ENCODE measurements around the gene RASGRP1. TPM values are rescaled to one million over a fixed set of nuclear protein-coding genes. Genes with fewer than 3 reads are reported as not detected.
A peak's percentile ranks its signal among the peaks of the same experiment; 100 is the strongest.

Gene RASGRP1
- total RNA-seq, 1 donor from 2014 or later = 4.5 TPM

- DNase-seq = no peak
Observed at GRCh38 chr15:38504680-38505467, 59.7 kb downstream of the RASGRP1 start.

GRCh38 chr15:38503496-38503895 is 61.1 kb downstream of the RASGRP1 start:
- no peak for DNase-seq

GRCh38 chr15:38499651-38500050 is 65.0 kb downstream of the RASGRP1 start:
- DNase-seq = no peak

- DNase-seq = no peak
Observed at GRCh38 chr15:38496151-38496550, 68.5 kb downstream of the RASGRP1 start.

DNA sequence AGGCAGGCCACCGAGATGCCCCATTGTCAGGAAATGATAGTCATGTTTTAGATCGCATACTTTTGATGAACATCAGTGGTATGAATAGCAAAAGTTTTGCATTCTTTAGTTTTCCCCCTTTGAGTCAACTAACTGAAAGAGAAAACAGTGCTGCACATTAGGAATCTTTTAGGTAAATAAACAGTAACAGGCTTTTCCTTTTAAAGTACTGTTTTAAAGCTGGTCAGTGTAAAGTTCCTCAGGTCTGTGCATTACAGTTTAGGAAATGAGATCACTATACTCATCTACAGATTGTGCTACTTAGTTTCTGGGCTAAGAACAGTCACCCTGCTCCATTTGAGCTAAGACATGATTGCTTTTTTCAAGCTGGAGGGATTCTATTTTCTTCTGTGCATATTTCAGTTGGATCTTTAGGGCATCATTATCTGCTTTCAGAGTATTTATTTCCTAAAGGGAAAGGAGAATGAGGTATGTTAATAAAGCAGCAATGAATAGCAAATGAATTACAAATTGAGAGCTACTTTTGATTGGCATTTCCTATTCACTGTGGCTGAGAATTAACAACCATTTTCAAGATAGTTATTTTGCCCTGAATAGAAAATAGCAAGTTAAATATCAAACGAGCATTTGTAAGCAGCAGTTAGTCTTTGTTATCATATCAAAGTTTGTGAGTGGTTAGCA is 74.2 kb downstream of the RASGRP1 start:
- DNase-seq = no peak

GRCh38 chr15:38487378-38487777 is 77.2 kb downstream of the RASGRP1 start:
- no peak for DNase-seq

GRCh38 chr15:38486936-38487335 is 77.7 kb downstream of the RASGRP1 start:
- no peak for DNase-seq

DNA sequence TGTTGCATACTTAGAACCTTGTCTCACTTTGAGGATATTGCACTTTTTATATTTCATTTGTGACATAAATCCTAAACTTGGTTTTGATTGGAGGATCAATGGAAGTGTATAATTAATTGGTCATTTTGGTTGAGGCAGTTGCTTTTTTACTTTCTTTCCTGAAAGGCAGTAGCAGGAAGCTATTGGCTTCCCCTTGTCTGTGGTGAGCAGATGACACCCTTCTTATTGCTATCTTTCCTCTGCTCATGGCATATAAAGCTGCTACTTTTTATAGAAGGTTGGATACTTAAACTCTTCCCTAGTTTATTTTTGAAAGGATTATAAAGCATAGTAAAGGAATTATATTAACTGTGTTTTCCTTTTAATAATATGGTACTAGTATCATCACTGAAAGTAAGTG is 82.0 kb downstream of the RASGRP1 start:
- no peak for DNase-seq

GRCh38 chr15:38481761-38482160 is 82.9 kb downstream of the RASGRP1 start:
- DNase-seq = no peak

GRCh38 chr15:38481113-38481512 is 83.5 kb downstream of the RASGRP1 start:
- no peak for DNase-seq

- no peak for DNase-seq
Observed at GRCh38 chr15:38479756-38480155, 84.9 kb downstream of the RASGRP1 start.

GRCh38 chr15:38479266-38479665 is 85.3 kb downstream of the RASGRP1 start:
- DNase-seq = peak; percentile 45

DNA sequence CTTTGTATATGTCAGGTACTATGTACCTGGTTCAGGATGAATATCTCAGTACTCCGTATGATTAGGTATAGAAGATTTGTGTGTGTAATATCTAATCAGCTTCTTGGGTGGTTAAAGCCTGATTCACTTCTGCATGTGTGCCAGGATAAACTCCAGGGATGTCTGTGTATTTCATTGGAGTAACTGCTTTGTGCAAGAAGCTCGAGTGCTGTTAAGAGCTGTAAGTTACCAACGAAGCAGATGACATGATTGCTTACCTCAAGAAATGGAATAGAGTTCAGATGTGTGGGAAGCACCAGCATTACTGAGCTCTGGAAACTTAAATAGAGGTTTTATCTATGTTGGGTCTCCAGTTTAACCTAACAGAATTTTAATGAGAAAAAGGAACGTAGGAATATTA is 87.0 kb downstream of the RASGRP1 start:
- DNase-seq = no peak

- no peak for DNase-seq
Observed at GRCh38 chr15:38476120-38476519, 88.5 kb downstream of the RASGRP1 start.

DNA sequence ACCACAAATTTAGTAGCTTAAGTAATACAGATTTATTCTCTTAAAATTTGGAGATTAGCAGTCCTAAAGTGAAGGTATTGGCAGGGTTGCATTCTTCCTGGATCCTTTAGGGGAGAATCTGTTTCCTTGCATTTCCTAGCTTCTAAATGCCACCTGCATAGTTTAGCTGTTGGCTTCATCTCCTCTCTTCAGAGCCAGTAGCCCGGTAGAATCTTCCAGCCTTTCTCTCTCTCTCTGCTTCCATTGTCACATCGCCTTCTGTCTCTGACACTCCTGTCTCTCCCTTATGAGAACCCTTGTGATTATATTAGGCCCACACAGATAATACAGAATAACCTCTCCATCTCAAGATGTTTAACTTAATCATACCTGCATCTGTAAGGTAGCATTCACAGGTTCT is 89.3 kb downstream of the RASGRP1 start:
- DNase-seq = no peak

DNA sequence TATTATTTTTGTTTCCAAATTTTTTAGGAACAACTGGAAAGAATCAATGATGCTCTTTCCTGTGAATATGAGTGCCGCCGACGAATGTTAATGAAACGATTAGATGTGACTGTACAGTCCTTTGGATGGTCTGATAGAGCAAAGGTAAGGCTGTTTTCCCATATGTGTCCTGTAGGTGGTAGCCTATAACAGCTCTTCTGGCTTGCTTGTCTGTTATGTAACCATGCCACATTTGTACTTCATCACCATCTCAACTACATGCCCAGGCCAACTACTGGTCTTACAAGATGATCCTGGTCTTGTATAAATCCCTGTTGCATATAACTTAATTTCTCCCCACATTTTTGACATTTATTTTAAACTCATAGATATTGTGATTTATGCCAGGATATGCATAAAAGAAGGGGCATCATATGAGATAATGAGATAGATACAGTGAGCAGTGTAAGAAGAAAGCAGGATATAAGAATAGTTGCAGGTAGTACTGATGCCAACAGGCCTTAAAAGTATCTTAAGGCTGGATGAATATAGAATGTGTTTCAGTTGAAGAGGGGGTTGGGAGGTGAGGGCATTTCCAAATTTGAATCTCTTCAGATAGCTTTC is 90.4 kb downstream of the RASGRP1 start:
- DNase-seq = peak; percentile 10

GRCh38 chr15:38471974-38472373 is 92.6 kb downstream of the RASGRP1 start:
- DNase-seq = no peak

DNA sequence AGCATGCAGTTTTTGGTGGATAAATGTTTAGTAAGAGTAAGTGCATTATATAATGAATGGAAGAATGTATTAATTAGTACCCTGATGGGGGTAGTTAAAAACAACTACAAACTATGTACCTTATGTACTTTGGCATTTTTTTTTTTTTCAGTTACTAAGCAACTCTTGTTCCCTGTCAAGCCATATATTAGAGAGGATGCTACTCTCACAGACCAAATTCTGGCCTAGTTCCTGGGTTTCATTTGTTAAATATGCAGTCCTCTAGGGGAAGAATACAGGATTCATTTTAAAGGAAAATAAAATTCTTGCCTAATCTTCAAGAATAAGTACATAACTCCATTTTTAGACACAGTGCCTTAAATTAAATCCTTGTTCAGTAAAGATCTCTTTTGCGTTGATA is 93.8 kb downstream of the RASGRP1 start:
- DNase-seq = no peak

- no peak for DNase-seq
Observed at GRCh38 chr15:38464675-38465074, 99.9 kb downstream of the RASGRP1 start.

- no peak for DNase-seq
Observed at GRCh38 chr15:38463893-38464292, 100.7 kb downstream of the RASGRP1 start.

- no peak for DNase-seq
Observed at GRCh38 chr15:38461066-38461833, 103.4 kb downstream of the RASGRP1 start.

DNA sequence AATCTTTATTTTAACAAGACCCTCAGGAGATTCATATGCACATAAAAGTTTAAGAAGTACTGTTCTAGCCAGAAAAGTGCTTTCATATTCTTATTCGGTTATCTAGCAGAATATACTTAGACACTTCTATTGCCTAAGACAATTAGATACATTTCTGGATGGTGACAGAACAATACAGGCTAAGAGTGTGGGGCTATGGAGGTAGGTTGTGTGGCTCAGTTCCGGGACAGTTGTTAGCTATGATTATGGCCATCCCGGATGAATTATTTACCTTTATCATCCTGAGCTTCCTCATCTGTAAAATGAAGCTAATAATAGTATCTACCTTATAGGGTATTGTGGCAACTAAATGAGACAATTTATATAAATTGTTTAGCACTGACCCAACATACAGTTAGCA is 104.1 kb downstream of the RASGRP1 start:
- DNase-seq = no peak

DNA sequence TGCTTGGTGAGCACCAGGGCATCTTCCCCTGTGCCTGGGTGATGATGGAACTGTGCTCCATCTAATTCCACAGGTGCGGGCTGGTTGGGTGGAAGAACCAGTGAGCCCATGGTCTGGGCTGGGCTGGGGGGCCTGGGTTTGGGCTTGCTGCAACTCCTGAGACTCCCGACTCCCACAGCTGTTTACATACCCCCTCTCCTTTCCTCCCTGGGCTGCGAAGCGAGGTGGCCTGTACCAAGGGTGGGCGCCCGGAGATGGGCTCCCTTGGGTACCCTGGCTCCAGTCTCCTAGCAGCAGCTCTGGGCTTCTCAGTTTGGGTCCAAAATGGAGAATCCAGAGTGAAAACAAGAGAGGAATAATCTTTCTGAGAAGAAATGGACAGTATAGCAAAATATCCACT is 105.1 kb downstream of the RASGRP1 start:
- no peak for DNase-seq
